Measurements from ENCODE around the gene SPATA17. TPM values are rescaled to one million over a fixed set of nuclear protein-coding genes. Genes with fewer than 3 reads are reported as not detected.

The SPATA17 gene
- total and polyA plus RNA-seq, 2 of the 13 experiments (the other 11 are each of a cell fraction or from before 2014, with no cell fraction given): 0.48 to 1.7 TPM

GRCh38 chr1:217856342-217857034, 225.3 kb downstream of the SPATA17 start (continued):
- TF ChIP-seq HBP1 (CRISPR knock-in tag; IDR thresholded peaks at IDR 0.05; ENCODE audit: low read depth) (no peak), ZNF501 (CRISPR knock-in tag; IDR thresholded peaks at IDR 0.05) (no peak)
- TF ChIP-seq, protein P1, sequence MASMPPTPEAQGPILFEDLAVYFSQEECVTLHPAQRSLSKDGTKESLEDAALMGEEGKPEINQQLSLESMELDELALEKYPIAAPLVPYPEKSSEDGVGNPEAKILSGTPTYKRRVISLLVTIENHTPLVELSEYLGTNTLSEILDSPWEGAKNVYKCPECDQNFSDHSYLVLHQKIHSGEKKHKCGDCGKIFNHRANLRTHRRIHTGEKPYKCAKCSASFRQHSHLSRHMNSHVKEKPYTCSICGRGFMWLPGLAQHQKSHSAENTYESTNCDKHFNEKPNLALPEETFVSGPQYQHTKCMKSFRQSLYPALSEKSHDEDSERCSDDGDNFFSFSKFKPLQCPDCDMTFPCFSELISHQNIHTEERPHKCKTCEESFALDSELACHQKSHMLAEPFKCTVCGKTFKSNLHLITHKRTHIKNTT (CRISPR knock-in tag; IDR thresholded peaks at IDR 0.05): no peak

DNA sequence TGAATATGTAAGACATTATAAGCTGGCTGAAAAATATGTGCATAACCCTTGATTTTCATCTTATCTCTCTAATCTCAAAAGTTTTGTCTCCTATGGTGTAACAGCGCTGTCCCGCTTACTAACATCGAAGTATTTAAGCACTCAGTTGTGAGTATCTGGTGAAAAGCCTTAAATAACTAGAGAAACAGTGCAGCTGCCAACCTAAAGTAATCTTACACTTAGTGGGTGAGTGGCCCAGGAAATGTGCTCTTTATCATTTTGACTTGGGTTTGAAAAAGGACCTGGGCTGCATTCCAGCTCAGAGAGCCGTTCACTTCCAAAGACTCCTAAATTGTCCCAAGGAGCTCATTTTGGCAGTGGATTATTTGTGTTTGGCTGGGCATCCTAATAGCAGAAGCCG, 225.9 kb downstream of the SPATA17 start:
- in situ Hi-C loops (cut with HindIII; ENCODE audit: extremely low pct_ligation_motif_present, low pct_unique_long_range_greater_than_20kb): no loop called here
- Histone ChIP-seq H2AFZ (ENCODE audit: low read length) (no peak overlapping the region), H3K4me1 (ENCODE audit: insufficient read depth, low read length) (no peaks in the 10 kb centered on the region), H4K20me1 (ENCODE audit: insufficient read depth, low read length) (no peaks in the 10 kb centered on the region), H3K27ac (ENCODE audit: extremely low read length, insufficient read depth, low read length) (no peak overlapping the region), H3K79me2 (ENCODE audit: insufficient read depth, low read length) (no peaks in the 10 kb centered on the region), H3K27me3 (ENCODE audit: control insufficient read depth in 1 of 2, insufficient read depth in 2 of 2, low read length in 2 of 2) (no peaks in the 10 kb centered on the region), H3K36me3 (replicated peaks in 1 of 2; ENCODE audit: control insufficient read depth in 1 of 2, insufficient read depth in 2 of 2, low read length in 2 of 2) (no peaks in the 10 kb centered on the region), H3K4me3 (replicated peaks in 1 of 3; ENCODE audit: insufficient read depth in 1 of 3, low read depth in 2 of 3, low read length in 3 of 3) (no peak overlapping the region), H3K9me3 (ENCODE audit: low read length) (no peaks in the 10 kb centered on the region; the same call in 1 of the 2 replicates), H3K9ac (ENCODE audit: insufficient read depth, low read depth, low read length) (no peak overlapping the region), H3K4me2 (ENCODE audit: low read depth, low read length) (no peak overlapping the region)
- no peak for ATAC-seq
- FAIRE-seq: no peak
- 32% methylated on average over 5 of the region's 5 CpGs for WGBS (ENCODE audit: low lambda C conversion rate)
- BruUV-seq (replicated peaks): no TSS peak
- no peak for DNase-seq (ENCODE audit: low spot score)
- POLR2A ChIA-PET: no interaction called here
- intact Hi-C loops (cut with micrococcal nuclease; ENCODE audit: unreplicated experiment): no loop called here
- CTCF ChIA-PET (ENCODE audit: low intra/inter-chr PET ratio, low total read pairs): no interaction called here
- TF ChIP-seq, protein P2, sequence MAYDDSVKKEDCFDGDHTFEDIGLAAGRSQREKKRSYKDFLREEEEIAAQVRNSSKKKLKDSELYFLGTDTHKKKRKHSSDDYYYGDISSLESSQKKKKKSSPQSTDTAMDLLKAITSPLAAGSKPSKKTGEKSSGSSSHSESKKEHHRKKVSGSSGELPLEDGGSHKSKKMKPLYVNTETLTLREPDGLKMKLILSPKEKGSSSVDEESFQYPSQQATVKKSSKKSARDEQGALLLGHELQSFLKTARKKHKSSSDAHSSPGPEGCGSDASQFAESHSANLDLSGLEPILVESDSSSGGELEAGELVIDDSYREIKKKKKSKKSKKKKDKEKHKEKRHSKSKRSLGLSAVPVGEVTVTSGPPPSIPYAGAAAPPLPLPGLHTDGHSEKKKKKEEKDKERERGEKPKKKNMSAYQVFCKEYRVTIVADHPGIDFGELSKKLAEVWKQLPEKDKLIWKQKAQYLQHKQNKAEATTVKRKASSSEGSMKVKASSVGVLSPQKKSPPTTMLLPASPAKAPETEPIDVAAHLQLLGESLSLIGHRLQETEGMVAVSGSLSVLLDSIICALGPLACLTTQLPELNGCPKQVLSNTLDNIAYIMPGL (CRISPR knock-in tag; IDR thresholded peaks at IDR 0.05; ENCODE audit: borderline replicate concordance in 1 of 2, low read depth in 1 of 2): no peak
- TF ChIP-seq, protein P3, sequence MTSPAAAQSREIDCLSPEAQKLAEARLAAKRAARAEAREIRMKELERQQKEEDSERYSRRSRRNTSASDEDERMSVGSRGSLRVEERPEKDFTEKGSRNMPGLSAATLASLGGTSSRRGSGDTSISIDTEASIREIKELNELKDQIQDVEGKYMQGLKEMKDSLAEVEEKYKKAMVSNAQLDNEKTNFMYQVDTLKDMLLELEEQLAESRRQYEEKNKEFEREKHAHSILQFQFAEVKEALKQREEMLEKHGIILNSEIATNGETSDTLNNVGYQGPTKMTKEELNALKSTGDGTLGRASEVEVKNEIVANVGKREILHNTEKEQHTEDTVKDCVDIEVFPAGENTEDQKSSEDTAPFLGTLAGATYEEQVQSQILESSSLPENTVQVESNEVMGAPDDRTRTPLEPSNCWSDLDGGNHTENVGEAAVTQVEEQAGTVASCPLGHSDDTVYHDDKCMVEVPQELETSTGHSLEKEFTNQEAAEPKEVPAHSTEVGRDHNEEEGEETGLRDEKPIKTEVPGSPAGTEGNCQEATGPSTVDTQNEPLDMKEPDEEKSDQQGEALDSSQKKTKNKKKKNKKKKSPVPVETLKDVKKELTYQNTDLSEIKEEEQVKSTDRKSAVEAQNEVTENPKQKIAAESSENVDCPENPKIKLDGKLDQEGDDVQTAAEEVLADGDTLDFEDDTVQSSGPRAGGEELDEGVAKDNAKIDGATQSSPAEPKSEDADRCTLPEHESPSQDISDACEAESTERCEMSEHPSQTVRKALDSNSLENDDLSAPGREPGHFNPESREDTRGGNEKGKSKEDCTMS (CRISPR knock-in tag; conservative IDR thresholded peaks at IDR 0.05): no peak
- TF ChIP-seq CSRNP2 (CRISPR knock-in tag; conservative IDR thresholded peaks at IDR 0.05; ENCODE audit: low read depth) (no peak), GTF2F1 (IDR thresholded peaks at IDR 0.05; ENCODE audit: low read length) (no peak), ZNF713 (CRISPR knock-in tag; IDR thresholded peaks at IDR 0.05) (no peak), PITX1 (CRISPR knock-in tag; IDR thresholded peaks at IDR 0.05) (no peak), ZXDC (CRISPR knock-in tag; IDR thresholded peaks at IDR 0.05) (no peak)

All from HepG2 (cell line).